A549 (cell line): ENCODE data around the gene PDIA5. TPM values are rescaled to one million over a fixed set of nuclear protein-coding genes. Genes with fewer than 3 reads are reported as not detected.
A peak's percentile ranks its signal among the peaks of the same experiment; 100 is the strongest.

Source experiments
- ATAC-seq, 2 experiments: fragments of 200-7000 bp in 1 of 2; fragments of >200 bp in 1 of 2; cut with Nextera tagmentation in 1 of 2; cut with Tn5 transposase in 1 of 2; 3 replicates each; pipeline versions ENCODE4 v1.8.0 to v1.9.1; 2018 to 2020; ENCODE audit warnings: mild to moderate bottlenecking in 1 of 2, moderate library complexity in 1 of 2
- CTCF ChIA-PET: fragments of 300-600 bp; sonication (Branson Sonifier 250); formaldehyde crosslinking; extraction: SDS; loops from one replicate; lab custom pipeline; 2021; ENCODE audit warnings: antibody characterized with exemption, inconsistent platforms; lab: Yijun Ruan, JAX
- POLR2A ChIA-PET: fragments of 350-600 bp; formaldehyde crosslinking; extraction: SDS; loops from one replicate; lab custom pipeline; 2021; ENCODE audit warnings: antibody characterized with exemption, inconsistent platforms; lab: Yijun Ruan, JAX
- DNase-seq, 2 experiments: peaks; one replicate each; pipeline versions ENCODE4 v3.0.0 to v3.0.0-alpha.2; 2011 to 2016; ENCODE audit warnings: low read depth in 1 of 2, low spot score in 1 of 2
- FAIRE-seq: peaks from 2 replicates; lab custom pipeline; 2011; peaks lifted over from hg19 to GRCh38; lab: Jason Lieb, UNC
- H3K27ac ChIP-seq, 2 experiments: fragments of >200 bp; sonication (Bioruptor Twin); formaldehyde crosslinking; 3 replicates each; pipeline ENCODE4 v1.5.1; 2016 to 2017
- H3K4me1 ChIP-seq: fragments of >200 bp; sonication (Bioruptor Twin); formaldehyde crosslinking; 3 replicates; pipeline ENCODE4 v1.6.1; 2016
- H3K4me2 ChIP-seq: fragments of >200 bp; sonication (Bioruptor Twin); formaldehyde crosslinking; 3 replicates; pipeline ENCODE4 v1.6.1; 2016
- H3K4me3 ChIP-seq: fragments of >200 bp; sonication (Bioruptor Twin); formaldehyde crosslinking; 3 replicates; pipeline ENCODE4 v1.5.1; 2016
- H3K9me3 ChIP-seq: fragments of >200 bp; sonication (Bioruptor Twin); formaldehyde crosslinking; 3 replicates; pipeline ENCODE4 v1.6.1; 2016
- BHLHE40 ChIP-seq: IDR thresholded peaks from 2 replicates; pipeline ENCODE4 v1.6.1; 2012; ENCODE audit warnings: low read depth, low read length, inconsistent platforms
- CBX2 ChIP-seq: fragments of 200-600 bp; sonication (generic); IDR thresholded peaks from 2 replicates; pipeline ENCODE4 v1.6.1; 2016; ENCODE audit warnings: low read depth, mild to moderate bottlenecking, borderline replicate concordance
- CBX8 ChIP-seq: fragments of 200-600 bp; sonication (generic); IDR thresholded peaks from 2 replicates; pipeline ENCODE4 v1.6.1; 2016
- FOSL2 ChIP-seq, 2 experiments: fragments of 450-650 bp in 1 of 2; fragments of >200 bp in 1 of 2; sonication (Bioruptor Twin) in 1 of 2; formaldehyde crosslinking; IDR thresholded peaks; 2 replicates each; pipeline versions ENCODE4 v1.5.0 to v1.6.1; 2016 to 2020; ENCODE audit warnings: mild to moderate bottlenecking in 1 of 2, moderate library complexity in 1 of 2
- FOXS1 ChIP-seq: fragments of 250-450 bp; sonication (Bioruptor Pico); IDR thresholded peaks from 2 replicates; pipeline ENCODE4 v1.5.0; 2020; ENCODE audit warnings: mild to moderate bottlenecking, moderate library complexity
- GATA3 ChIP-seq: IDR thresholded peaks from 2 replicates; pipeline ENCODE4 v1.6.1; 2012; ENCODE audit warnings: borderline replicate concordance
- HOXA7 ChIP-seq: fragments of 250-450 bp; sonication (Bioruptor Pico); IDR thresholded peaks from 2 replicates; pipeline ENCODE4 v1.5.0; 2020; ENCODE audit warnings: mild to moderate bottlenecking, moderate library complexity
- MAFK ChIP-seq: fragments of 450-650 bp; IDR thresholded peaks from 2 replicates; pipeline ENCODE4 v1.6.1; 2014; ENCODE audit not compliant: partially characterized antibody
- MAZ ChIP-seq: fragments of 150-350 bp; IDR thresholded peaks from 2 replicates; pipeline ENCODE4 v1.6.1; 2014; ENCODE audit warnings: antibody characterized with exemption, low read depth, low read length, borderline replicate concordance
- MYC ChIP-seq: IDR thresholded peaks from 2 replicates; pipeline ENCODE4 v1.6.1; 2012; ENCODE audit warnings: mild to moderate bottlenecking, inconsistent platforms, low read length, improper control_type of control experiment, borderline replicate concordance
- NFE2L2 ChIP-seq: fragments of 150-350 bp; conservative IDR thresholded peaks from 2 replicates; pipeline ENCODE4 v1.6.1; 2014; ENCODE audit warnings: low read length
- NR3C1 ChIP-seq: fragments of >200 bp; sonication (Bioruptor Twin); formaldehyde crosslinking; IDR thresholded peaks from 3 replicates; pipeline ENCODE4 v1.6.1; 2017
- PHF8 ChIP-seq: fragments of 200-600 bp; sonication (generic); IDR thresholded peaks from 2 replicates; pipeline ENCODE4 v1.6.1; 2016; ENCODE audit warnings: low read depth, mild to moderate bottlenecking, antibody characterized with exemption, moderate library complexity, borderline replicate concordance
- POLR2AphosphoS2 ChIP-seq: conservative IDR thresholded peaks from 2 replicates; pipeline ENCODE4 v1.6.1; 2012; ENCODE audit warnings: low read length, improper control_type of control experiment, inconsistent platforms
- RAD21 ChIP-seq, 2 experiments: fragments of >200 bp in 1 of 2; sonication (Bioruptor Twin) in 1 of 2; formaldehyde crosslinking in 1 of 2; IDR thresholded peaks in 1 of 2; conservative IDR thresholded peaks in 1 of 2; 2 replicates in 1 of 2; 3 replicates in 1 of 2; pipeline ENCODE4 v1.6.1; 2012 to 2018; ENCODE audit warnings: inconsistent platforms in 1 of 2
- RCOR1 ChIP-seq: fragments of 150-350 bp; IDR thresholded peaks from 2 replicates; pipeline ENCODE4 v1.6.1; 2014; ENCODE audit warnings: antibody characterized with exemption, low read length, low read depth
- RFX5 ChIP-seq: fragments of 450-650 bp; IDR thresholded peaks from 2 replicates; pipeline ENCODE4 v1.7.1; 2014; ENCODE audit warnings: antibody characterized with exemption, mild to moderate bottlenecking, moderate library complexity
- SMC3 ChIP-seq: fragments of >200 bp; sonication (Bioruptor Twin); formaldehyde crosslinking; IDR thresholded peaks from 3 replicates; pipeline ENCODE4 v1.6.1; 2018; ENCODE audit warnings: inconsistent platforms
- TFCP2L1 ChIP-seq: fragments of 250-450 bp; sonication (Bioruptor Pico); IDR thresholded peaks from 2 replicates; pipeline ENCODE4 v1.5.0; 2021; ENCODE audit warnings: mild to moderate bottlenecking
- WGBS: methylation state at CpG from one replicate; pipeline ENCODE4 v1.1.6; 2017; ENCODE audit errors: missing lambda C conversion rate; 5-methylcytosine and 5-hydroxymethylcytosine counted together
- polyA plus RNA-seq, 4 experiments: library from polyadenylated mRNA; depleted of rRNA in 3 of 4; stranded (reverse); fragments of >200 nt; fragmentation: RNase III in 1 of 4; extraction: RNeasy Plus Mini Kit Qiagen cat#74134 plus additional on column Dnase treatment in 1 of 4; gene quantifications; 2 replicates in 3 of 4; 3 replicates in 1 of 4; pipeline ENCODE4 v1.2.3, GENCODE V29; 2011 to 2017
- TF ChIP-seq, protein P1 (sequence below): fragments of 250-450 bp; sonication (Bioruptor Pico); IDR thresholded peaks from 2 replicates; pipeline ENCODE4 v1.5.0; 2020; ENCODE audit warnings: low read depth, mild to moderate bottlenecking, moderate library complexity
- TF ChIP-seq, protein P2 (sequence below): IDR thresholded peaks from 2 replicates; pipeline ENCODE4 v1.6.1; 2012; ENCODE audit warnings: low read depth, borderline replicate concordance
- TF ChIP-seq, protein P3 (sequence below): fragments of >200 bp; sonication (Bioruptor Twin); formaldehyde crosslinking; IDR thresholded peaks from 3 replicates; pipeline ENCODE4 v1.5.1; 2016
- TF ChIP-seq, protein P4 (sequence below): fragments of 450-650 bp; IDR thresholded peaks from 2 replicates; pipeline ENCODE4 v1.6.1; 2014; ENCODE audit warnings: antibody characterized with exemption
- TF ChIP-seq, protein P5 (sequence below): IDR thresholded peaks from 2 replicates; pipeline ENCODE4 v1.6.1; 2012

The PDIA5 gene
- polyA plus RNA-seq, 2 of the 4 experiments (the other 2 are of a cell fraction): 17.5 to 28.1 TPM

DNA sequence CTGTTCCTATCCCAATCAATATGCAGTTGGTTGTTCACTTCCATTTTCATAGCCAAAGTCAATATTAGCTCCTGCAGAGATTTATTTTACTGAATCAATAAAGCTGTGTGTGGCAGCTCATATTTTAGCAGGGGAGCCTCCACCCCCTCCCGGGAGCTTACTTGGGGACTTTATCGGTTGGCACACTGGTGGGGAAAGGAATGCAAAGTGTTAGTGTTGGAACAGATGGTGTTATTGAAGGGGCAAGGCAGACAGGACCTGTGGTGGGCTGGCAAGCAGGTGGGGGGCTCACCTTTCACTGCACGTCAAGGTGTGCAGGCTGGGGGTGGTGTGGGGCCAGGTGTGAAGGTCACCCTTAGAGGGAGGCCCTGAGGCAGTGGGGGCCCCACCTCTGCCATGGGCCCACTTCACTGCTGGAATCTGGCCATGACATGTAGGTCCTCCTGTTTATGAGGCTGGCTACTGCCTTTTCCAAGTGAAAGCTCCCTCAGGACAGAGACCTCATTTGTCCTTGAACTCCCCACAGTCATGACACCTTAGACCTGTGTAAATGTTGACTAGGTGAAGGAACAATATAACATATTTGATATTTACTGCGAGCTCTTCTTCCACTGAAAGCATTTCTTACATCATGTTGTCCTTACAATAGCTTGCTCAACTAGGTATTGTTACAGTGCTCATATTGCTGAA is 90.9 kb downstream of the PDIA5 start (continued):
- no peak for TF ChIP-seq MYC
- TF ChIP-seq, protein P1, sequence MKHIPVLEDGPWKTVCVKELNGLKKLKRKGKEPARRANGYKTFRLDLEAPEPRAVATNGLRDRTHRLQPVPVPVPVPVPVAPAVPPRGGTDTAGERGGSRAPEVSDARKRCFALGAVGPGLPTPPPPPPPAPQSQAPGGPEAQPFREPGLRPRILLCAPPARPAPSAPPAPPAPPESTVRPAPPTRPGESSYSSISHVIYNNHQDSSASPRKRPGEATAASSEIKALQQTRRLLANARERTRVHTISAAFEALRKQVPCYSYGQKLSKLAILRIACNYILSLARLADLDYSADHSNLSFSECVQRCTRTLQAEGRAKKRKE (CRISPR knock-in tag): no peak
- no peak for TF ChIP-seq RFX5

DNA sequence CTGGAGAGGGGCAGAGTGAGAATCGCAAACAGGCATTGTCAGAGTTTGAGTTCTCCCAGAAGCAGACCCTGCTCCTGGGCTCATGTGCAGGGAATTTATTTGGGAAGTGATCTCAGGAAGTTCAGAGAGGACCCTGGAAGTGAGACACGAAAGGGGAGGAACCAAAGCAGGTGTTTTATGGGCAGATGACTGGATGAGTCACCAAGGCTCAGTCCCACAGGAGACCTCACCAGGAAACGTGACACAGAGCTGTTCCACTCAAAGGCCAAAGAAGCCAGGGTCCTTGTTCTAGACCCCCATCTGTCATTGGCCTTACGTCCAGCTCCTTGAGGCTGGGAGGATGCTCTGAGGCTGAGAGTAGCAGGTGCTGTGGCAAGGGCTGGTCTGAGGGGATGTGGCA is 91.5 kb downstream of the PDIA5 start:
- H3K9me3 ChIP-seq: no peaks in the 10 kb centered on the region
- WGBS: 76% methylated on average over 4 of the region's 4 CpGs
- POLR2A ChIA-PET: no interaction called here
- no peak for FAIRE-seq
- DNase-seq: no peak
- H3K4me2 ChIP-seq: no peak overlapping the region
- no peak overlapping the region for H3K27ac ChIP-seq
- TF ChIP-seq, protein P2, sequence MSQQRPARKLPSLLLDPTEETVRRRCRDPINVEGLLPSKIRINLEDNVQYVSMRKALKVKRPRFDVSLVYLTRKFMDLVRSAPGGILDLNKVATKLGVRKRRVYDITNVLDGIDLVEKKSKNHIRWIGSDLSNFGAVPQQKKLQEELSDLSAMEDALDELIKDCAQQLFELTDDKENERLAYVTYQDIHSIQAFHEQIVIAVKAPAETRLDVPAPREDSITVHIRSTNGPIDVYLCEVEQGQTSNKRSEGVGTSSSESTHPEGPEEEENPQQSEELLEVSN: no peak
- TF ChIP-seq FOSL2 (IDR thresholded peaks at IDR 0.05): no peak
- TF ChIP-seq FOSL2 (CRISPR knock-in tag; IDR thresholded peaks at IDR 0.05): peak; percentile 20; the same call in 1 of the 2 replicates
- TF ChIP-seq, all 56 proteins: peak for 1
- CTCF ChIA-PET: no interaction called here
- ATAC-seq: no peak
- Histone ChIP-seq H3K4me3 (no peak overlapping the region), H3K4me1 (no peaks in the 10 kb centered on the region)

DNA sequence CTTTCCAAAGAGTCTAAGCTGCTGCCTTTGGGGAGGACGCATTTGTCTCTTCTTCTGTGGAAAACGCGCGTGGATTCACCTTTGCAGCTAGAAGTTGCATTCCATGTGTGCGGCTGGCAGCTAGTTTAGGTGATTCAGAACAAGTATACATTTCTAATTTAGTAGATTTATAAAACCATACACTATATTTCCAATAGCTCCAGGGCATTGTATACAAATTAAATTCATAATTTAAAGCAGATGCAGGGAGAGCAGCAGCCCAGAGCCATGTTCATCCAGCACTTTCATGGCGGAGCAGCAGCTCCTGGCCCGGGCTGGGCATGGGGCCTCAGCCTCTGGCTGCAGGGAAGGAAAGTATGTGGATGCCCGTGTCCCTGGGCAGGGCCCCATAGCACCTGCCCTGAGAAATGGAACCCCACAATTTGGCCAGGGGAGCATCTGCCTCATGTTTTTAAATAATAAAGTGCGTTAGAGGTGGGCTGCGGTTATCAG is 92.1 kb downstream of the PDIA5 start:
- Histone ChIP-seq H3K4me3 (no peak overlapping the region), H3K4me2 (no peak overlapping the region), H3K4me1 (no peaks in the 10 kb centered on the region), H3K27ac (no peak overlapping the region), H3K9me3 (no peaks in the 10 kb centered on the region)
- POLR2A ChIA-PET: no interaction called here
- WGBS: 94% methylated on average over 10 of the region's 10 CpGs
- DNase-seq (no peak), FAIRE-seq (no peak), ATAC-seq (no peak)
- CTCF ChIA-PET: interaction anchor here (1.2 kb wide), 1 partner anchor 24 kb away, joined by 3 read pairs; no protein-coding TSS in a partner anchor
- TF ChIP-seq GATA3 (no peak), RCOR1 (no peak), MAFK (no peak), PHF8 (no peak), FOXS1 (no peak), CBX2 (no peak), SMC3 (no peak), BHLHE40 (no peak), RAD21 (conservative IDR thresholded peaks at IDR 0.05 in 1 of 2, IDR thresholded peaks at IDR 0.05 in 1 of 2) (no peak), NR3C1 (no peak), POLR2AphosphoS2 (no peak), CBX8 (no peak), MAZ (no peak), TFCP2L1 (CRISPR knock-in tag) (no peak), NFE2L2 (no peak), HOXA7 (CRISPR knock-in tag) (no peak)
- TF ChIP-seq, protein P3, sequence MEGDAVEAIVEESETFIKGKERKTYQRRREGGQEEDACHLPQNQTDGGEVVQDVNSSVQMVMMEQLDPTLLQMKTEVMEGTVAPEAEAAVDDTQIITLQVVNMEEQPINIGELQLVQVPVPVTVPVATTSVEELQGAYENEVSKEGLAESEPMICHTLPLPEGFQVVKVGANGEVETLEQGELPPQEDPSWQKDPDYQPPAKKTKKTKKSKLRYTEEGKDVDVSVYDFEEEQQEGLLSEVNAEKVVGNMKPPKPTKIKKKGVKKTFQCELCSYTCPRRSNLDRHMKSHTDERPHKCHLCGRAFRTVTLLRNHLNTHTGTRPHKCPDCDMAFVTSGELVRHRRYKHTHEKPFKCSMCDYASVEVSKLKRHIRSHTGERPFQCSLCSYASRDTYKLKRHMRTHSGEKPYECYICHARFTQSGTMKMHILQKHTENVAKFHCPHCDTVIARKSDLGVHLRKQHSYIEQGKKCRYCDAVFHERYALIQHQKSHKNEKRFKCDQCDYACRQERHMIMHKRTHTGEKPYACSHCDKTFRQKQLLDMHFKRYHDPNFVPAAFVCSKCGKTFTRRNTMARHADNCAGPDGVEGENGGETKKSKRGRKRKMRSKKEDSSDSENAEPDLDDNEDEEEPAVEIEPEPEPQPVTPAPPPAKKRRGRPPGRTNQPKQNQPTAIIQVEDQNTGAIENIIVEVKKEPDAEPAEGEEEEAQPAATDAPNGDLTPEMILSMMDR: no peak
- TF ChIP-seq, protein P4, sequence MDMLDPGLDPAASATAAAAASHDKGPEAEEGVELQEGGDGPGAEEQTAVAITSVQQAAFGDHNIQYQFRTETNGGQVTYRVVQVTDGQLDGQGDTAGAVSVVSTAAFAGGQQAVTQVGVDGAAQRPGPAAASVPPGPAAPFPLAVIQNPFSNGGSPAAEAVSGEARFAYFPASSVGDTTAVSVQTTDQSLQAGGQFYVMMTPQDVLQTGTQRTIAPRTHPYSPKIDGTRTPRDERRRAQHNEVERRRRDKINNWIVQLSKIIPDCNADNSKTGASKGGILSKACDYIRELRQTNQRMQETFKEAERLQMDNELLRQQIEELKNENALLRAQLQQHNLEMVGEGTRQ: no peak
- TF ChIP-seq, protein P5, sequence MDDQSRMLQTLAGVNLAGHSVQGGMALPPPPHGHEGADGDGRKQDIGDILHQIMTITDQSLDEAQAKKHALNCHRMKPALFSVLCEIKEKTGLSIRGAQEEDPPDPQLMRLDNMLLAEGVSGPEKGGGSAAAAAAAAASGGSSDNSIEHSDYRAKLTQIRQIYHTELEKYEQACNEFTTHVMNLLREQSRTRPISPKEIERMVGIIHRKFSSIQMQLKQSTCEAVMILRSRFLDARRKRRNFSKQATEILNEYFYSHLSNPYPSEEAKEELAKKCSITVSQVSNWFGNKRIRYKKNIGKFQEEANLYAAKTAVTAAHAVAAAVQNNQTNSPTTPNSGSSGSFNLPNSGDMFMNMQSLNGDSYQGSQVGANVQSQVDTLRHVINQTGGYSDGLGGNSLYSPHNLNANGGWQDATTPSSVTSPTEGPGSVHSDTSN: no peak
